Cerebellar cortex (tissue), 1 donor: ENCODE data around the gene PCDHGC4.

ENCODE experiments used
- DNase-seq: peaks from one replicate; pipeline ENCODE4 v3.0.0-alpha.2; 2015; ENCODE audit warnings: low spot score

Gene PCDHGC4

DNA sequence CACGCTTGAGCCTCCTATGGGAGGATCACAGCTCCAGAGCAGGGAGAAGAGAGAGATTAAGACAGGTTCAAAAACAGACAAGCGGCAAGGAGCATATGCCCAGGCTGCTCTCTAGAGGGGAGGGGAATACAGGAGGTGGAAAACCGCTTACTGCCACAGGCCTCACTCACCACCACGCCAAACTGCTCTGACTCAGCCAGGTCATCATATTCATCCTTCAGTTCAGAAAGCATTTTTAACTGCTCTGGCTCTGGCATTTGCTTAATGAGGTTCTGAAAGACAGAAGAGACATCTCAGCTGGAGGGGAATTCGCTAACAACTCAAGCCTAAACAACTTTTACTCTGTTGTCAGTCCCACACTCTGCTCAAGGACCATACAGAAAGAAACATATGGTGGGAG is 44.2 kb downstream of the PCDHGC4 start:
- DNase-seq = no peak

DNA sequence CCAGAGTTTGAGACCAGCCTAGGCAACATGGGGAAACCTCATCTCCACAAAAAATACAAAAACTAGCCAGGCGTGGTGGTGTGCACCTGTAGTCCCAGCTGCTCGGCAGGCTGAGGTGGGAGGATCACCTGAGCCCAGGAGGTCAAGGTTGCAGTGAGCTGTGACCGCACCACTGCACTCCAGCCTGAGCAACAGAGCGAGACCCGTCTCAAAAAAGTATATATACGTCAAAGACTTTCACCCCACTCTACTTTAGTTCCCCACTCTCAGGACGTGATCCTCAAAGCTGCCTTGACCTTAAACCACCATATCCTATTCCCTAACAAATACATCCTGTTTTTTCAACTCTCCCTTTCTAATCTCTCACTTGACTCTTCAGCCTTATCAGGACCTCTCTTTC is 45.0 kb downstream of the PCDHGC4 start:
- DNase-seq = no peak

DNA sequence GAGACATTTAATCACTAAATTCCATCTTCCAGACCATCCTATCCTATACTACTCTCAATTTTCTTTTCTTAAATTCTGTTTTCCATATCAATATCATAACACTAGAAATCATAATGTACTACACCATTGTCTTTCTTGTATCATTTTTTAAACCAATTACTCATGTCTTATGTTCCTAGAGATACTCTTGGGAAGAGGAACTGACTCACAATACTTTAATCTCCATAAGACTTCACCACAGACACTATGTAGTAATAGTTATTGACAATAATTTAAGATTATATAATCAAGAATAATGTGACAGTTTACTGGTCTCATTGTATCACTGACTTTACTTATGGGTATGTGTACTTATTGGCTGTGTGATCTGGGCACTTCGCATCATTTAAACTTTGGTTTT is 47.9 kb downstream of the PCDHGC4 start:
- no peak for DNase-seq

DNA sequence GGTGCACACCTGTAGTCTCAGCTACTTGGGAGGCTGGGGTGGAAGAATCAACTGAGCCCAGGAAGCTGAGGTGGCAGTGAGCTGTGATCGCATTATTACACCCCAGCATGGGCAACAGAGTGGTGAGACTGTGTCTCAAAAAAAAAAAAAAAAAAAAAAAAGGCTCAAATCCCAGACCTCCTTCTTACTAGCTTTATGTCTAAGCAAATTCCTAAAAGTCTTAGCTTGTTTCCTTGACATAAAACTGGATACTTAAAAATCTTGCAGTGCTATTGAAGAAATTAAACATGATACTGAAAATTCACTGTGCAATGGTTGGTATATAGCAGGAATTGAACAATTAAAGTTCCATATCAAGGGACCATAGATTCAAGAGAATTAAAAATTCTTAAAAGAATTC is 49.1 kb downstream of the PCDHGC4 start:
- no peak for DNase-seq

DNA sequence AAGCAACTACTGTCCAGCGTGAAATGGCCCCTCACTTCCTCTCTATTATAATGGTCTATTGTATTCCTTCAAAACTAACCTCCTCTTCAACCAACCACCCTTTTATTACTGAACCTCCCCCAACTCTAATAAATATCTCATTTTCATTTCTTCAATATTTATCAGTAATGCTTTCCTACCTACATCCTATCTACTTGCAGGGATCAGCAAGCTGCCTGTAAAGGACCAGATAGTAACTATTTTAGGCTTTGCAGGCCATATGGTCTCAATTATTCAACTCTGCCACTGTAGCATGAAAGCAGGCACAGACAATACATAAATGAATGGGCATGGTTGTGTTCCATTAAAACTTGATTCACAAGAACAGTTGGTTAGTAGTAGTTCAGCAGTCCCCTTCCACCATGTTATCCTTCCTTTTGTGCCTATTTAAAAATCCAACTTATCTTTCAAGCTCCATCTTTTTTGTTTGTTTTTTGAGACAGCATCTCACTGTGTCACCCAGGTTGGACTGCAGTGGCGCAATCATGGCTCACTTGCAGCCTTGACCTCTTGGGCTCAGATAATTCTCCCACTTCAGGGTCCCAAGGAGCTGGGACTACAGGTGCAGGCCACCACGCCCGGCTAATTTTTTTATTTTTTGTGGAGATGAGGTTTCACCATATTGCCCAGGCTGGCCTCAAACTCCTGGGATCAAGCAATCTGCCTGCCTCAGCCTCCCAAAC is 49.8 kb downstream of the PCDHGC4 start:
- no peak for DNase-seq
